Lung (tissue), 12 donors: Measurements from ENCODE around the gene FRK. TPM values are rescaled to one million over a fixed set of nuclear protein-coding genes. Genes with fewer than 3 reads are reported as not detected.

Experiments
- ATAC-seq: fragments of 200-7000 bp; cut with Tn5 transposase; one replicate; pipeline ENCODE4 v1.9.1; 2020; ENCODE audit warnings: moderate number of reproducible peaks; ENCODE audit not compliant: insufficient read depth, low FRiP score
- DNase-seq, 3 donors: peaks; one replicate each; pipeline ENCODE4 v3.0.0-alpha.2; 2013 to 2017
- H3K27ac ChIP-seq, 2 donors: one replicate each; pipeline ENCODE4 v1.5.1; 2013; ENCODE audit warnings: mild to moderate bottlenecking in 2 of 2, moderate library complexity in 2 of 2, control low read depth in 1 of 2, inconsistent platforms in 1 of 2, low read depth in 1 of 2, low read length in 1 of 2
- H3K27me3 ChIP-seq, 3 donors: one replicate each; pipeline ENCODE4 v1.5.1; 2013; ENCODE audit warnings: low read length in 2 of 3; ENCODE audit not compliant: control insufficient read depth in 3 of 3, insufficient read depth in 3 of 3
- H3K36me3 ChIP-seq, 4 donors: one replicate each; pipeline ENCODE4 v1.5.1; 2013; ENCODE audit warnings: low read length in 4 of 4, mild to moderate bottlenecking in 1 of 4, moderate library complexity in 1 of 4; ENCODE audit not compliant: control insufficient read depth in 4 of 4, insufficient read depth in 4 of 4
- H3K4me1 ChIP-seq, 5 donors: one replicate each; pipeline ENCODE4 v1.5.1; 2013; ENCODE audit warnings: low read length in 5 of 5, mild to moderate bottlenecking in 2 of 5, moderate library complexity in 1 of 5; ENCODE audit not compliant: control insufficient read depth in 5 of 5, insufficient read depth in 5 of 5
- H3K4me3 ChIP-seq: one replicate; pipeline ENCODE4 v1.5.1; 2013; ENCODE audit warnings: mild to moderate bottlenecking, control low read depth, moderate library complexity
- H3K9ac ChIP-seq, 2 donors: one replicate each; pipeline ENCODE4 v1.5.1; 2013; ENCODE audit warnings: low read length in 2 of 2, control low read depth in 1 of 2; ENCODE audit not compliant: insufficient read depth in 1 of 2
- H3K9me3 ChIP-seq, 4 donors: one replicate each; pipeline ENCODE4 v1.5.1; 2013; ENCODE audit warnings: low read length in 3 of 4, mild to moderate bottlenecking in 1 of 4, moderate library complexity in 1 of 4; ENCODE audit not compliant: control insufficient read depth in 4 of 4, insufficient read depth in 3 of 4
- WGBS, 2 donors: extraction: QIAGEN DNeasy Blood & Tissue Kit; methylation state at CpG; one replicate each; pipeline ENCODE4 v1.1.7; 2013; 5-methylcytosine and 5-hydroxymethylcytosine counted together
- polyA plus RNA-seq, 2 donors: library from polyadenylated mRNA; stranded (reverse); fragments of 200-250 nt; gene quantifications; one replicate each; pipeline ENCODE4 v1.2.1, GENCODE V29; 2013
- total RNA-seq, 2 donors: library from RNA; depleted of rRNA in 1 of 2; stranded (reverse); fragments of >200 nt in 1 of 2; gene quantifications; one replicate each; pipeline ENCODE4 v1.2.1, GENCODE V29; 2014 to 2021
- TF ChIP-seq, protein P1 (sequence below): IDR thresholded peaks from 2 replicates; pipeline ENCODE4 v1.5.1; 2012; ENCODE audit warnings: mild to moderate bottlenecking; ENCODE audit errors: control extremely low read depth, extremely low read depth
- donor health status: control.
- donor health status: control.
- donor health status: Bipolar disorder and iron deficiency.
- donor health status: healthy.
- donor health status: DM: yes; HTN: yes; CAD: no.

Gene FRK
- total and polyA plus RNA-seq, 4 donors: 1.2 to 18.3 (median 5.1) TPM

DNA sequence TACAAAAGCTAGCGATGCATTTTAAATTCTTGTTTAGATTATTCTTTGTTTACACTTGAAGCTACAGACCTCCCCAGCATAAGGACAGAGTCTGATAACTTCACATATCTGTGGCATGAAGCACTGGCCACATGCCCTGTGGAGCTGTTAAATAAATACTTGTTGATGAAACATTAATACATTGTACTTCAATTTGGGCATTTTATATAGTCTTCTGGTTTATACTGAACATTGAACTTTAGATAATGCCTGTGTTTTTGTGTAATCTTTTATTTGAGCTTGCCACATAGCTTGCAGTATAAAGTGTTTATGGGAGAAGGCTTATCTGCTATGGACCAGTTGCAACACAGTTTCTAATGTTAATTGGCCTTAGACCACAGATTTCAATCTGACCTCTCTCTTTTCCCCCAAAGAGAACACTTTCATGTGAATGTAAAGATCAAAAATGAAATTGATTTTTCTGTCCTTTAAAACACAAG is 48.2 kb downstream of the FRK start:
- H3K9me3 ChIP-seq: no peaks in the 10 kb centered on the region
- H3K4me3 ChIP-seq: no peak overlapping the region
- no peaks in the 10 kb centered on the region for H3K27me3 ChIP-seq
- H3K36me3 ChIP-seq: no peaks in the 10 kb centered on the region
- 40 to 79% methylated on average over 1 of the region's 1 CpG for WGBS, 2 donors
- H3K9ac ChIP-seq: no peak overlapping the region
- DNase-seq (peak; percentile 80 to 95 (median 94)), ATAC-seq (no peak)
- TF ChIP-seq, protein P1, sequence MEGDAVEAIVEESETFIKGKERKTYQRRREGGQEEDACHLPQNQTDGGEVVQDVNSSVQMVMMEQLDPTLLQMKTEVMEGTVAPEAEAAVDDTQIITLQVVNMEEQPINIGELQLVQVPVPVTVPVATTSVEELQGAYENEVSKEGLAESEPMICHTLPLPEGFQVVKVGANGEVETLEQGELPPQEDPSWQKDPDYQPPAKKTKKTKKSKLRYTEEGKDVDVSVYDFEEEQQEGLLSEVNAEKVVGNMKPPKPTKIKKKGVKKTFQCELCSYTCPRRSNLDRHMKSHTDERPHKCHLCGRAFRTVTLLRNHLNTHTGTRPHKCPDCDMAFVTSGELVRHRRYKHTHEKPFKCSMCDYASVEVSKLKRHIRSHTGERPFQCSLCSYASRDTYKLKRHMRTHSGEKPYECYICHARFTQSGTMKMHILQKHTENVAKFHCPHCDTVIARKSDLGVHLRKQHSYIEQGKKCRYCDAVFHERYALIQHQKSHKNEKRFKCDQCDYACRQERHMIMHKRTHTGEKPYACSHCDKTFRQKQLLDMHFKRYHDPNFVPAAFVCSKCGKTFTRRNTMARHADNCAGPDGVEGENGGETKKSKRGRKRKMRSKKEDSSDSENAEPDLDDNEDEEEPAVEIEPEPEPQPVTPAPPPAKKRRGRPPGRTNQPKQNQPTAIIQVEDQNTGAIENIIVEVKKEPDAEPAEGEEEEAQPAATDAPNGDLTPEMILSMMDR: no peak
- peaks cover 2 to 73% (median 28%) of the 10 kb centered on the region in 5 donors for H3K4me1 ChIP-seq
- peak overlapping the region in 1 of 2 donors; percentile 21 for H3K27ac ChIP-seq

DNA sequence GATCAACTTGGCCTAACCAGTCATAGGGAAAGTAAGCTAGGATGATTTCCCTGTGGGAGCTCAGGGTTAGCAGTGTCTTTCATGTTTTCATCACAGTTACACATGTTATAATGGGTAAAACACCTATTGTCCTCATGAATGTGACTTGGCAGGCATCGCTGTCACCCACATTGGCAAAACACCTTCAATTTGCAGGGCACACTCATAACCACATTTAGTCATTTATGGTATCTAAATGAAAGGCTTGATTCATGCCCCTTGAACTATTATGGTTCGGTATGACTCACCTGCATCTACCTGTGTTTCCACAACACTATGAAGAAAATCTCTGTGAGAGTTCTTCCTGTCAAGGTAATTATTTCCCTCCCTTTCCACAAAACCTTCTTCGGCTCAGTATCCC is 49.2 kb downstream of the FRK start:
- DNase-seq (no peak), ATAC-seq (peak; percentile 64)
- H3K27me3 ChIP-seq: no peaks in the 10 kb centered on the region
- H3K9ac ChIP-seq: no peak overlapping the region
- H3K4me1 ChIP-seq: peaks cover 0 to 64% (median 21%) of the 10 kb centered on the region in 5 donors
- 68 to 82% methylated on average over 3 of the region's 3 CpGs for WGBS, 2 donors
- H3K36me3 ChIP-seq: no peaks in the 10 kb centered on the region
- no peaks in the 10 kb centered on the region for H3K9me3 ChIP-seq
- TF ChIP-seq, protein P1: no peak
- no peak overlapping the region for H3K4me3 ChIP-seq
- peak overlapping the region in 1 of 2 donors; percentile 50 for H3K27ac ChIP-seq

DNA sequence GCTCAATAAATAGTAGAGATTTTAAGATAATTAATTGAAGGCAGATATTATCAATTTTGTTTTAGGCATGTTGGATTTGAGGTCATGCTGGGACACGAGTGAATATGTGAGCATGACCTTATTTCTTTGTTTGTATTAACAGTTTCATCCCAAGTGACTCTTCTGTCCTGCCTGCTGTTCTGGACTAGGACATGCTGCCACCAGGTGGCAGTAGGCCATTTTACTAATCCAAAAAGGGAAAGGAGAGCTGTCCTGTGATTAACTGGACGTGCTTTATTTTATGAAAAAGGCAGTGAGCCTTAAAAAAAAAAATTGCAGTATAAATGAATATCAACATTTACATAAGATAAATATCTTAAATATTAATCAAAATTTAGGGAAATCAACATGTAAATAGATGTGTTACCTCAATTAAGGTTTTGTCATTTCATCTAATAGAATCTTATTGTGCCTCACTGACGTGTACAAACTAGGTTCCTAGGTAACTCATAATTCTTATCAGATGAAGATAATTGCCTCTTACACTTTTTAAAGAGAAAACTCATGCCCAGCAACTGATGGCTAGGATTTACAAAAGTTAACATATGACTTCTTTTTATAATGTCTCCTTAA is 49.8 kb downstream of the FRK start:
- DNase-seq (peak; percentile 74 to 90 (median 88)), ATAC-seq (peak; percentile 56)
- 26 to 34% methylated on average over 3 of the region's 3 CpGs for WGBS, 2 donors
- TF ChIP-seq, protein P1: peak; percentile 53
- H3K36me3 ChIP-seq: no peaks in the 10 kb centered on the region
- H3K9ac ChIP-seq: no peak overlapping the region
- peaks cover 0 to 57% (median 19%) of the 10 kb centered on the region in 5 donors for H3K4me1 ChIP-seq
- no peak overlapping the region for H3K4me3 ChIP-seq
- no peaks in the 10 kb centered on the region for H3K9me3 ChIP-seq
- H3K27ac ChIP-seq: peak overlapping the region in 1 of 2 donors; percentile 50
- no peaks in the 10 kb centered on the region for H3K27me3 ChIP-seq
